Vagina (tissue), 2 donors: ENCODE measurements around the gene ATG2A. TPM values are rescaled to one million over a fixed set of nuclear protein-coding genes. Genes with fewer than 3 reads are reported as not detected.

Experiments
- DNase-seq, 2 donors: peaks; one replicate each; pipeline ENCODE4 v3.0.0-alpha.2; 2017; ENCODE audit errors: extremely low spot score in 2 of 2
- H3K27ac ChIP-seq: fragments of 200-600 bp; sonication (generic); one replicate; pipeline ENCODE4 v1.5.1; 2019
- H3K27me3 ChIP-seq: fragments of 200-600 bp; sonication (generic); one replicate; pipeline ENCODE4 v1.5.1; 2019
- H3K36me3 ChIP-seq, 2 donors: fragments of 200-600 bp; sonication (generic); one replicate each; pipeline ENCODE4 v1.5.1; 2017 to 2019
- H3K4me1 ChIP-seq: fragments of 200-600 bp; sonication (generic); one replicate; pipeline ENCODE4 v1.5.1; 2019
- H3K4me3 ChIP-seq, 2 donors: fragments of 200-600 bp; sonication (generic); 1 replicate in 1 of 2; 2 replicates in 1 of 2; pipeline ENCODE4 v1.5.1; 2016 to 2019
- H3K9me3 ChIP-seq: fragments of 200-600 bp; sonication (generic); one replicate; pipeline ENCODE4 v1.5.1; 2019
- POLR2A ChIP-seq, 2 donors: fragments of 450-650 bp; IDR thresholded peaks; one replicate each; pipeline ENCODE4 v1.6.1; 2017; ENCODE audit warnings: antibody characterized with exemption in 2 of 2, mild to moderate bottlenecking in 2 of 2, moderate library complexity in 2 of 2
- POLR2AphosphoS5 ChIP-seq, 2 donors: sonication (generic); formaldehyde crosslinking; IDR thresholded peaks; one replicate each; pipeline ENCODE4 v1.9.0; 2017; ENCODE audit warnings: antibody characterized with exemption in 2 of 2, mild to moderate bottlenecking in 2 of 2, low read depth in 1 of 2; ENCODE audit not compliant: insufficient read depth in 1 of 2
- intact Hi-C: fragments of 100-400 bp; cut with DNase I; formaldehyde crosslinking; loops from one replicate; pipeline ENCODE4 v1.15.1; 2023
- total RNA-seq: library from RNA; depleted of rRNA; stranded (reverse); fragments of >200 nt; gene quantifications from one replicate; pipeline ENCODE4 v1.2.3, GENCODE V29; 2016
- TF ChIP-seq, protein P1 (sequence below), 3 experiments: fragments of 450-650 bp in 2 of 3; fragments of 200-600 bp in 1 of 3; sonication (generic) in 1 of 3; IDR thresholded peaks; one replicate each; pipeline ENCODE4 v1.5.1; 2017 to 2019; ENCODE audit warnings: antibody characterized with exemption in 3 of 3, mild to moderate bottlenecking in 2 of 3, moderate library complexity in 2 of 3

Gene ATG2A
- total RNA-seq, 1 donor from 2014 or later, result 27.0 TPM

DNA sequence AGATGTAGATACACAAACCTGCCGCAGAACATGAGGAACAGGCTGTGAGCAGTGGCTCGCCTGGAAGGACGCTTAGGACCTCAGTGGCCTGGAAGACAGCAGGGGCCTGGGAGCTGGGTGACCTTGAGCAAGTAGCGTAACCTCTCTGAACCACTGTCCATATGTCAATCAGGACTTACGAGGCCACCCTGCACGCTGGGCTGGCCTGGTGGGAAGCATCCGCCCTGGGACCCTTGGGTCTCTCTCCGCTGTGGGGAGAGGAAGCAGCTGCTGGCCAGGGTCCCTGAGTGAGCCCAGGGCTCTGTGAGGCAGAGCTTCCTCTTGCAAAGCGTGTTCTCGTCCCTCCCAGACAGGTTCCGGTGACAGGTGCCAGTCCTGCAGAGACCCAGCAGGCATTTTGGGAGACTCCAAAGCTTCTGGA, 24.6 kb downstream of the ATG2A start:
- no peak overlapping the region for H3K4me3 ChIP-seq
- TF ChIP-seq POLR2A (IDR thresholded peaks at IDR 0.05) (no peak), POLR2AphosphoS5 (IDR thresholded peaks at IDR 0.05; ENCODE audit: insufficient read depth in 1 of 2, low read depth in 1 of 2) (no peak)
- TF ChIP-seq, protein P1, sequence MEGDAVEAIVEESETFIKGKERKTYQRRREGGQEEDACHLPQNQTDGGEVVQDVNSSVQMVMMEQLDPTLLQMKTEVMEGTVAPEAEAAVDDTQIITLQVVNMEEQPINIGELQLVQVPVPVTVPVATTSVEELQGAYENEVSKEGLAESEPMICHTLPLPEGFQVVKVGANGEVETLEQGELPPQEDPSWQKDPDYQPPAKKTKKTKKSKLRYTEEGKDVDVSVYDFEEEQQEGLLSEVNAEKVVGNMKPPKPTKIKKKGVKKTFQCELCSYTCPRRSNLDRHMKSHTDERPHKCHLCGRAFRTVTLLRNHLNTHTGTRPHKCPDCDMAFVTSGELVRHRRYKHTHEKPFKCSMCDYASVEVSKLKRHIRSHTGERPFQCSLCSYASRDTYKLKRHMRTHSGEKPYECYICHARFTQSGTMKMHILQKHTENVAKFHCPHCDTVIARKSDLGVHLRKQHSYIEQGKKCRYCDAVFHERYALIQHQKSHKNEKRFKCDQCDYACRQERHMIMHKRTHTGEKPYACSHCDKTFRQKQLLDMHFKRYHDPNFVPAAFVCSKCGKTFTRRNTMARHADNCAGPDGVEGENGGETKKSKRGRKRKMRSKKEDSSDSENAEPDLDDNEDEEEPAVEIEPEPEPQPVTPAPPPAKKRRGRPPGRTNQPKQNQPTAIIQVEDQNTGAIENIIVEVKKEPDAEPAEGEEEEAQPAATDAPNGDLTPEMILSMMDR (IDR thresholded peaks at IDR 0.05), result no peak
- peaks cover 0 to 6% of the 10 kb centered on the region in 2 donors for H3K36me3 ChIP-seq
- H3K27ac ChIP-seq, result no peak overlapping the region
- no peak for DNase-seq
- H3K27me3 ChIP-seq, result no peaks in the 10 kb centered on the region
- H3K9me3 ChIP-seq, result no peaks in the 10 kb centered on the region
- H3K4me1 ChIP-seq, result peaks cover 10% of the 10 kb centered on the region
- intact Hi-C loops, result no loop called here

DNA sequence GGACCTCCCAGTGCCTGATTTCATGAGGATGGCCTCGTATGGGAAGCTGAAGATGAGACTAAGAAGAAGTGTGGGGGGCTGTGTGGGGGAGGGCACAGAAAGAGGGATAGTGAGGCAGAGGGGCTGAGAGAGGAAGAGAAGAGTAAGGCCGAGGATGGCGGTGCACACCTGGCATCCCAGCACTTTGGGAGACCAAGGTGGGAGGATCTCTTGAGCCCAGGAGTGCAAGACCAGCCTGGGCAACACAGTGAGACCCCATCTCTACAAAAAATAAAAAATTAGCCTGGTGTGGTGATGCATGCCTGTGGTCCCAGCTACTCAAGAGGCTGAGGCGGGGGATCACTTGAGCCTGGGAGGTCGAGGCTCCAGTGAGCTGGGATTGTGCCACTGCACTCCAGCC, 25.1 kb downstream of the ATG2A start:
- Histone ChIP-seq H3K36me3 (peaks cover 0 to under 1% of the 10 kb centered on the region in 2 donors), H3K27me3 (no peaks in the 10 kb centered on the region), H3K27ac (no peak overlapping the region), H3K4me1 (peaks cover 10% of the 10 kb centered on the region), H3K9me3 (no peaks in the 10 kb centered on the region), H3K4me3 (no peak overlapping the region)
- no peak for DNase-seq
- intact Hi-C loops, result no loop called here
- TF ChIP-seq POLR2A (IDR thresholded peaks at IDR 0.05) (no peak), POLR2AphosphoS5 (IDR thresholded peaks at IDR 0.05; ENCODE audit: insufficient read depth in 1 of 2, low read depth in 1 of 2) (no peak)
- TF ChIP-seq, protein P1 (IDR thresholded peaks at IDR 0.05), result no peak

DNA sequence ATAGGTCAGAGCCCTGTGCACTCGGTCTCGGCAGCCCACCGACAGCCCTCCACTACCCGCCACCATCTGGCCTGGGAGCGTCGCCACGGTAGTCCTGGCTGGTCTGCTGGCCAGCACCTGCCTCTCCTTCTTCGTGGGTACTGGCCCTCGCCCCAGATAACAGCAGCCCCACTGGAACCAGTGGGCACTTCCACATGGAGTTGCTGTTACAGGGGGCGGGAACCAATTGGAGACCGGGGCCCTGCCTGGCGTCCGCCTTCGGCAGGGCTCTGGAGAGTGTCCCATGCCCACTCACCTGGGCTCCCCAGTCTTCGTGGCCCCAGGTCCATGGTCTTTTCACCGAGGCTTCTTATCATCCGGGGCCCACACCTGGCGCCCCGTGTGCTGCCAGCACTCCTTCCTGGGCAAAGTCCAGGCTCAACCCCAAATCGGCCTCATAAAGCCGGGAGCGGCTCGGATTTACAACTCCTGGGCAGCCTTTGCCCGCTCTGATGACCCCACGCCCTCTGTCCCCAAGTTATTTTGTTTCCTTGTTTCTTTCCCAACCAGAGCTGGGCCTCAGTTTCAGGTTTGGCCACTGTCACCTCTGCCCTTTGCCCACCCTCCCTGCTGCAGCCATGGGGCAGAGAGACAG, 25.7 kb downstream of the ATG2A start:
- no peak overlapping the region for H3K4me3 ChIP-seq

DNA sequence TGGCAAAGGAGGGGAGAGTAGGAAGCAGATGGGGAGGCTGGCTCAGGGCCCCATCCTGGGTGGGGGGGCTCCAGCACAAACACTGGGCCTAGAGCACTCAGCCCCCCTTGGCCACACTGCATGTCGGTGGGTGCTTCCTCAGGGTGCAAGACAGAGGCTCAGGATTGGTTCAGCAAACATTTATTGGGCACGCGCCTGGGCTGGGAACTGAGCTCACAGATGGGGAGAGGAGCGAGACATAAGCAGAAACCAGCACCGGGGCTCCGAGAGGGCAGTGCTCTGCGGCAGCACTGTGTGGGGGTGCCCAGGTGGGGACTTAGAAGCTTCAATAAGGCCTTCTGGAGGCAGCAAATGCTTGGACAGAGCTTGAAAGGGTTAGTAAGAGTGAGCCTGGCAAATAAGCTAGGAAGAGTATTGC, 26.5 kb downstream of the ATG2A start:
- Histone ChIP-seq H3K27ac (no peak overlapping the region), H3K4me1 (peaks cover 10% of the 10 kb centered on the region), H3K4me3 (no peak overlapping the region)

More for the DNA sequence above, 25.7 kb downstream of the ATG2A start:
- no peaks in the 10 kb centered on the region for H3K27me3 ChIP-seq
- TF ChIP-seq, protein P1 (IDR thresholded peaks at IDR 0.05), result no peak
- no peak for TF ChIP-seq POLR2AphosphoS5 (IDR thresholded peaks at IDR 0.05; ENCODE audit: insufficient read depth in 1 of 2, low read depth in 1 of 2)
- no peak for TF ChIP-seq POLR2A (IDR thresholded peaks at IDR 0.05)
- no peak for DNase-seq
- no peaks in the 10 kb centered on the region for H3K9me3 ChIP-seq
- intact Hi-C loops, result no loop called here
- no peaks in the 10 kb centered on the region for H3K36me3 ChIP-seq
- H3K27ac ChIP-seq, result no peak overlapping the region
- peaks cover 10% of the 10 kb centered on the region for H3K4me1 ChIP-seq

More for the DNA sequence above, 26.5 kb downstream of the ATG2A start:
- no peaks in the 10 kb centered on the region for H3K27me3 ChIP-seq
- DNase-seq, result no peak
- H3K9me3 ChIP-seq, result no peaks in the 10 kb centered on the region
- TF ChIP-seq POLR2A (IDR thresholded peaks at IDR 0.05) (no peak), POLR2AphosphoS5 (IDR thresholded peaks at IDR 0.05; ENCODE audit: insufficient read depth in 1 of 2, low read depth in 1 of 2) (no peak)
- TF ChIP-seq, protein P1 (IDR thresholded peaks at IDR 0.05), result no peak
- no peaks in the 10 kb centered on the region for H3K36me3 ChIP-seq
- intact Hi-C loops, result no loop called here
